ENCODE results near the gene SUMO2.

GRCh38 chr17:75129576-75129975, 53.2 kb downstream of the SUMO2 start:
- no peak for TF ChIP-seq CTCF (conservative IDR thresholded peaks at IDR 0.05; ENCODE audit: low read depth, low read length)
- no peak for TF ChIP-seq POLR2A (IDR thresholded peaks at IDR 0.05; ENCODE audit: low read depth, low read length)
- no peak for TF ChIP-seq CEBPB (IDR thresholded peaks at IDR 0.05; ENCODE audit: low read depth, low read length)
- no peak for TF ChIP-seq MAFK (IDR thresholded peaks at IDR 0.05; ENCODE audit: low read depth, low read length)
- TF ChIP-seq RAD21 (IDR thresholded peaks at IDR 0.05; ENCODE audit: low read length), result no peak
- no peak for TF ChIP-seq ELK1 (IDR thresholded peaks at IDR 0.05; ENCODE audit: borderline replicate concordance, low read depth, low read length)
- no peak for TF ChIP-seq MXI1 (IDR thresholded peaks at IDR 0.05; ENCODE audit: borderline replicate concordance, low read depth, low read length)
- TF ChIP-seq SMC3 (IDR thresholded peaks at IDR 0.05; ENCODE audit: low read depth, low read length), result no peak
- no peak for TF ChIP-seq RCOR1 (IDR thresholded peaks at IDR 0.05; ENCODE audit: insufficient replicate concordance, low read length)
- TF ChIP-seq USF2 (IDR thresholded peaks at IDR 0.05; ENCODE audit: low read depth, low read length), result no peak
- TF ChIP-seq CHD1 (IDR thresholded peaks at IDR 0.05; ENCODE audit: low read depth, low read length), result no peak
- no peak for TF ChIP-seq NFE2L2 (IDR thresholded peaks at IDR 0.05; ENCODE audit: low read depth, low read length)

All from IMR-90 (cell line).